Right cardiac atrium (tissue), 5 donors: Measurements from ENCODE around the gene CCDC174. TPM values are rescaled to one million over a fixed set of nuclear protein-coding genes. Genes with fewer than 3 reads are reported as not detected.

Experiments used
- ATAC-seq, 2 donors: fragments of 200-7000 bp; cut with Tn5 transposase; one replicate each; pipeline versions ENCODE4 v1.8.0 to v1.9.1; 2020; ENCODE audit warnings: moderate library complexity in 2 of 2, mild to moderate bottlenecking in 1 of 2
- DNase-seq, 3 donors: peaks; one replicate each; pipeline ENCODE4 v3.0.0-alpha.2; 2020
- H3K27ac ChIP-seq: one replicate; pipeline ENCODE4 v1.5.1; 2013; ENCODE audit warnings: mild to moderate bottlenecking, low read length, control low read depth, moderate library complexity
- H3K27me3 ChIP-seq: one replicate; pipeline ENCODE4 v1.6.1; 2013; ENCODE audit not compliant: control insufficient read depth, insufficient read depth
- H3K4me1 ChIP-seq: one replicate; pipeline ENCODE4 v1.6.1; 2013; ENCODE audit warnings: low read length; ENCODE audit not compliant: control insufficient read depth, insufficient read depth
- H3K4me3 ChIP-seq: one replicate; pipeline ENCODE4 v1.5.1; 2013; ENCODE audit warnings: low read length, control low read depth
- H3K9me3 ChIP-seq: one replicate; pipeline ENCODE4 v1.6.1; 2013; ENCODE audit warnings: low read length; ENCODE audit not compliant: control insufficient read depth
- WGBS: extraction: QIAGEN DNeasy Blood & Tissue Kit; methylation state at CpG from one replicate; pipeline ENCODE4 v1.1.7; 2013; 5-methylcytosine and 5-hydroxymethylcytosine counted together
- intact Hi-C, 4 donors: fragments of 100-400 bp; cut with DNase I; formaldehyde crosslinking; loops; one replicate each; pipeline versions ENCODE4 v1.11.0 to v1.14.0; 2022 to 2023
- polyA plus RNA-seq: library from polyadenylated mRNA; stranded (reverse); fragments of 200-250 nt; gene quantifications from one replicate; pipeline ENCODE4 v1.2.3, GENCODE V29; 2013
- total RNA-seq, 4 donors: library from RNA; stranded (reverse); fragmentation: NEBNext Ultra II Directional; extraction: Animal tissue kit (Norgen Biotek cat#: 25700); gene quantifications; one replicate each; pipeline ENCODE4 v1.2.1, GENCODE V29; 2021
- donor health status: healthy with polysubstance abuse.
- donor health status: DM: no; HTN: yes; CAD: no.
- donor health status: DM: no; HTN: no; CAD: no.
- donor health status: DM: no; HTN: yes; CAD: no; lungs with severe emphysema.
- donor health status: DM: yes; HTN: yes; CAD: no.

The CCDC174 gene
- total and polyA plus RNA-seq, 5 donors, result 9.3 to 18.3 (median 10.3) TPM

DNA sequence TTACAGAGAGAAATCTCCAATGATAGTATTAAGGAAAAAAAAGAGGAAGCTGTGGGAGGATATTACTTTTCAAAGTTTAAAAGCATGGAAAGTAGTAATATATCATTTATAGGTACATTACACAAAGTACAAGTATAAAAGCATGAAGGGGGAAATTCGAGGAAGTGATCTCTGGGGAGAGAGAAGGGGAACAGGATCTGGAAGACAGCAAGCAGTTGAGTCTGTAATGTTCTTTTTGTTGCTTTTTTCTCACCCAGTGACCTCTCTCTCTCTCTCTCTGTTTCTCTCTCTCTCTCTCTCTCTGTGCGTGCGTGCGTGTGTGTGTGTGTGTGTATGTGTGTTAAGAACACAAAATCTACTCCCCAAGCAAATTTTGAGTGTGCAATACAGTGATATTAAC, 33.6 kb downstream of the CCDC174 start:
- 46% methylated on average over 4 of the region's 4 CpGs for WGBS
- intact Hi-C loops, result loop anchor here in 2 of 4 donors (5.0 to 10.0 kb wide), 2 partner anchors 90 to 92 kb away; no protein-coding TSS in a partner anchor
- no peak overlapping the region for H3K4me3 ChIP-seq
- no peak for DNase-seq
- H3K27ac ChIP-seq, result no peak overlapping the region
- no peaks in the 10 kb centered on the region for H3K9me3 ChIP-seq
- no peaks in the 10 kb centered on the region for H3K4me1 ChIP-seq
- no peaks in the 10 kb centered on the region for H3K27me3 ChIP-seq
- ATAC-seq, result no peak

DNA sequence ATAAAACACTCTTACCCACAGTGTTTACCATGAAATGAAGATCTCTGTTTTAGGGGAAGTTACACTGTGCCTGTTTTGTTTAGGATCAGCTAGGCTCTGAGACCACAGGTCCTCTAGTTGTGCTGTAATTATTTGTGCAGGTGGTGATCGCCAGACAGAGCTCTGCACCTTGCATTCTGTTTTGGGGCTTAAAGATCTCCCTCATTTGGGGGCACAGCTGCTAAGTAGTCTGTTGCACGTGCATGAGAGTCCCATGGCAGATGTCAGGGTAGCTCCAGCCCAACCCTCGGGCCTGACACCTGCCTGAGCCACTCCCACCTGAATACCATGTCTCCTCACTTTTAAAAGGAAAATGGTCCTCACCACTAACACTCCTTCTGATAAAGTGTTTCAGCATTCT, 35.8 kb downstream of the CCDC174 start:
- H3K4me1 ChIP-seq, result no peaks in the 10 kb centered on the region
- ATAC-seq, result no peak
- no peak overlapping the region for H3K4me3 ChIP-seq
- intact Hi-C loops, result loop anchor here in 2 of 4 donors (5.0 to 10.0 kb wide), 2 partner anchors 87 to 90 kb away; no protein-coding TSS in a partner anchor
- H3K27me3 ChIP-seq, result no peaks in the 10 kb centered on the region
- 85% methylated on average over 3 of the region's 3 CpGs for WGBS
- DNase-seq, result no peak
- no peaks in the 10 kb centered on the region for H3K9me3 ChIP-seq
- no peak overlapping the region for H3K27ac ChIP-seq

DNA sequence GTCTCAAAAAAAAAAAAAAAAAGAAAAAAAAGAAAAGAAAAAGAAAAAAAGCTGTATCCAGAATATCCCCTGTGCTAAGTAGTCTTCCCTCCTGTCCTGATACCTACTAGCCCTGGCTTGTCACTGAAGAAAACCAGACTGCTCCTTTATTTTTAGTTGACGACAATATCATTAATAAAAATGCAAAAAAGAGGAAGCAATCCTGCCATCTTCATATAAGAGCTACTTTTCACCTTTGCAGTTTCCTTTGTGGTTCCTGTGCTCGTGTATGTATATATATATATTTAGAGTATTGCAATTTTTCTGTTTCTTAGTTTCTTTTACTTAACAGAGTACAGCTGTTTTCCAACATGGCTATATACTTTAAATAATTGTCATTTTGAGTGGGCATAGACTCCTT, 37.0 kb downstream of the CCDC174 start:
- DNase-seq, result no peak
- no peak for ATAC-seq
- intact Hi-C loops, result loop anchor here in 2 of 4 donors (5.0 to 10.0 kb wide), 2 partner anchors 86 to 89 kb away; no protein-coding TSS in a partner anchor
- Histone ChIP-seq H3K27ac (no peak overlapping the region), H3K9me3 (no peaks in the 10 kb centered on the region), H3K27me3 (no peaks in the 10 kb centered on the region), H3K4me3 (no peak overlapping the region), H3K4me1 (no peaks in the 10 kb centered on the region)
- 79% methylated on average over 2 of the region's 2 CpGs for WGBS

DNA sequence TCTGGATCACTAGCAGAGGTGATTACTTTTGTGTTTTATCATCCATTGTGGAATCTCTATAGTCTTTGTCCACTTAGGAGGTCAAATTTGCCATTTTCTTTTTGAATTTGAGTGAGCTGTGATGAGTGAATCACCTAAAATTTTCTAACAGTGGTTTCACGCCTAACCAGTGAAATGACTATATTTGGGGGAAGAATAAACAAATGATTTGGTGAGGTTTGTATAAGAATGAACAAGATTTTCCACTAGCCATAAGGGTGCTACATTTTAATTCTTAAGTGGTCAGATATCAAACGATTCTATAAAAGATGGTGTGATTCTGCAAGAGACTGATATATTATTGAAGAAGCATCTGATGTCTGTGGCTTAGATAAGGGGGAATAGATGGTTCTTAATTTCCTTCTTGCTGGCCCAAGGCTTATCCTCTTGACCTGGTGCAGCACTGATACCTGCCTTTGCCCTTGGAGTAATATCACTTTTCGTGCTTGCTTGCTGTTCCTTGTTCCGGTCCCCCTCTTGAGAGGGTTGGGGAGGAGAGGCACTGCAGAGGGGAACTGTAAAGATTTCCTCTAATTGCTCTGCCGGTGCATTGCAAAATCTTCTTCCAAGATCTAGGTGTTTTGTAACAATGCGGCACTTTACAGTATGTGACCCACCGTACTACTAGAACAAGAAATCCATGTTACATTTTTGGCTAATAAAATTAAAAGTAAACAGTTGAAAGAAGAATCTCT, 37.9 kb downstream of the CCDC174 start:
- no peak for ATAC-seq

DNA sequence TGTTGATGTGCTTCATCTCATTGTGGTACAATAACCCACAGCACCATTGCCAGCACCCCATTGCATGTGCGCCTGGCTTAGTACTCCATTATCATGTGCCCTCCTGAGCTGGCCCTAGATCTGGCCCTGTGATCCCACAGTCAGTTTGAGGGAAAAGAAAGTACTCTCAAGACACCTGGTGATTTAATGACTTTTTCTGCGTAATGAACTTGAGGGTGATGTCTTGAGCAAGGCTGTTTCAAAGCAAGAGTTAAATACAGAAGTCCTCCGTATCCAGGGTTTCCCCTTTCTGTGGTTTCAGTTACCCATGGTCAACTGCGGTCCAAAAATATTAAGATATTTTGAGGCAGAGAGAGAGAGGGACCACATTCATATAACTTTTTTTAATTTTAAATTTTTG, 39.7 kb downstream of the CCDC174 start:
- Histone ChIP-seq H3K9me3 (no peaks in the 10 kb centered on the region), H3K27me3 (no peaks in the 10 kb centered on the region), H3K4me1 (no peaks in the 10 kb centered on the region), H3K27ac (no peak overlapping the region), H3K4me3 (no peak overlapping the region)
- 86% methylated on average over 4 of the region's 4 CpGs for WGBS
- ATAC-seq (no peak), DNase-seq (no peak)
- intact Hi-C loops, result no loop called here

More for the DNA sequence above, 37.9 kb downstream of the CCDC174 start:
- no peaks in the 10 kb centered on the region for H3K27me3 ChIP-seq
- no peak overlapping the region for H3K4me3 ChIP-seq
- no peaks in the 10 kb centered on the region for H3K9me3 ChIP-seq
- intact Hi-C loops, result loop anchor here in 2 of 4 donors (5.0 to 10.0 kb wide), 2 partner anchors 85 to 88 kb away; no protein-coding TSS in a partner anchor
- no peak for DNase-seq
- WGBS, result 72% methylated on average over 7 of the region's 7 CpGs
- no peak overlapping the region for H3K27ac ChIP-seq
- no peaks in the 10 kb centered on the region for H3K4me1 ChIP-seq

DNA sequence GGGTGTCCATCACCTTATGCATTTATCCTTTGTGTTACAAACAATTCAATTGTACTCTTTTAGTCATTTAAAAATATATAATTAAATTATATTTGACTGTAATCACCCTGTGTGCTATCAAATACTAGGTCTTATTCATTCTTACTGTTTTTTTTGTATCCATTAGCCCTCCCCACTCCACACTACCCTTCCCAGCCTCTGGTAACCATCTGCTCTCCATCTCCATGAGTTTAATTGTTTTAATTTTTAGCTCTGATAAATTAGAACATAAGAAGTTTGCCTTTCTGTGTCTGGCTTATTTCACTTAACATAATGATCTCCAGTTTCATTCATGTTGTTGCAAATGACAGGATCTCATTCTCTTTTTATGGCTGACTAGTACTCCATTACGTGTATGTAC, 40.2 kb downstream of the CCDC174 start:
- H3K27me3 ChIP-seq, result no peaks in the 10 kb centered on the region
- intact Hi-C loops, result no loop called here
- ATAC-seq (no peak), DNase-seq (no peak)
- no peak overlapping the region for H3K27ac ChIP-seq
- H3K4me1 ChIP-seq, result no peaks in the 10 kb centered on the region
- no peak overlapping the region for H3K4me3 ChIP-seq
- WGBS, result 95% methylated on average over 1 of the region's 1 CpG
- no peaks in the 10 kb centered on the region for H3K9me3 ChIP-seq

DNA sequence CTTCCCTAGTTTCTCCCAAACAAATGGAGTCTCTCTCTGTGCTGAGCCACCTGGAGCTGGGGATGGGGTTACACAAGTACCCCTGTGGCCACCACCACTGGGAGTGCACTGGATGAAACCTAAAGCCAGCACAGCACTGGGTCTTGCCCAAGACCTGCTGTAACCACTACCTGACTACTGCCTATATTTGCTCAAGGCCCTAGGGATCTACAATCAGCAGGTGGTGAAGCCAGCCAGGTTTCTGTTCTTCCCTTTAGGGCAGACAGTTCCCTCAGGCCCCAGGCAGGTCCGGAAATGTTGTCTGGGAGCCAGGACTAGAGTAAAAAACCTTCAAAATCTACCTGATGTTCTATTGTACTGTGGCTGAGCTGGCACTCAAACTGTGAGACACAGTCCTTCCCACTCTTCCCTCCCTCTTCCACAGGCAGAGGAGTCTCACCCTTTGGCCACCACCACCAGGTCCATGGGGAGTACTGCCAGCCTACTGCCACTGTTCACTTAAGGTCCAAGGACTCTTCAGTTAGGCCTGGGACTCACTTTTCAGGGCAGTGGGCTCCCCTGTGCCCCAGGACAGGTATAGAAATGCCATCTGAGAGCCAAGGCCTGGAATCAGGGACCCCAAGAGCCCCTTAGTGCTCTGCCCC, 47.2 kb downstream of the CCDC174 start:
- H3K27ac ChIP-seq, result no peak overlapping the region
- no peak for ATAC-seq
- no peak overlapping the region for H3K4me3 ChIP-seq
- no peaks in the 10 kb centered on the region for H3K4me1 ChIP-seq
- intact Hi-C loops, result no loop called here
- no peaks in the 10 kb centered on the region for H3K9me3 ChIP-seq
- DNase-seq, result no peak
- 98% methylated on average over 1 of the region's 1 CpG for WGBS
- H3K27me3 ChIP-seq, result no peaks in the 10 kb centered on the region

DNA sequence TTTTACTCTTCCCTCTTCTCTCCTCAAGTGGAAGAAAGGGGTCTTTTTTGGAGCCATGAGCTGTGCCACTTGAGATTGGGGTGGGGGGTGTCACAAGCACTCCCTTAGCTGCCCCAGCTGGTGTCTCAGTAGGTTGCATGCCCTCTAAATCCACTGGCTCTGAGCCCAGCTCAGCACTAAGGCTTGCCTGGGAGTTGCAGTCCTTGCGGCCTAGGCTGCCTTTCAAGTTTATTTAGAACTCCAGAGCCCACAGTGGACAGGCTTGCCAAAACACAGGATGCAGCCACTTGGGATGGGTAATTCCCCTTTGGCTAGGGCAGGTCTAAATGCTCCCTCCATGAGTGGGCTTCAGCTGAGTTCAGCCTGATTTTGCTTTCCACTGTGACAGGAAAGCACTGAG, 48.1 kb downstream of the CCDC174 start:
- Histone ChIP-seq H3K9me3 (no peaks in the 10 kb centered on the region), H3K4me1 (no peaks in the 10 kb centered on the region), H3K27ac (no peak overlapping the region), H3K27me3 (no peaks in the 10 kb centered on the region), H3K4me3 (no peak overlapping the region)
- DNase-seq (no peak), ATAC-seq (peak; percentile 51)
- intact Hi-C loops, result no loop called here
- WGBS, result 52% methylated on average over 1 of the region's 1 CpG

DNA sequence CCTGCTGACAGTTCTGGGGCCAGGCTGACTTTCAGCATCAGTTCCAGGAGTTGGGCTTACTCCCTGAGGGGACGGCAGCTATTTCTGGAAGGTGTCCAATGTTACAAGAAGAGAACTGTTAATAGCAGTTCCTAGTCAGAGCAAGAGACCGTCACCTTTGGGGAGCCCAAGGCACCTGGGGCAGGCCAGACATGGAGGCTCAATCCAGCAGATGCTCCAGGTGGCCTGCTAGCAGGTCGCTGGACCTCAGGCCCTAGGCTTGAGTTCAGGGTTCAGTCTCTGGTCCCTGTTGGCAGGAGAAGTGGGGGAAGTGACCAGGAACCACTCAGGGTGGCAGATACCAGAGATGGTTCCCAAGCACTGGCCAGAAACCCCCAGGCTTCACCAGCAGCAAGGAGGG, 49.3 kb downstream of the CCDC174 start:
- H3K4me3 ChIP-seq, result no peak overlapping the region
- H3K27me3 ChIP-seq, result no peaks in the 10 kb centered on the region
- ATAC-seq (no peak), DNase-seq (no peak)
- H3K27ac ChIP-seq, result no peak overlapping the region
- H3K9me3 ChIP-seq, result no peaks in the 10 kb centered on the region
- H3K4me1 ChIP-seq, result no peaks in the 10 kb centered on the region
- intact Hi-C loops, result no loop called here
- WGBS, result 69% methylated on average over 3 of the region's 3 CpGs

DNA sequence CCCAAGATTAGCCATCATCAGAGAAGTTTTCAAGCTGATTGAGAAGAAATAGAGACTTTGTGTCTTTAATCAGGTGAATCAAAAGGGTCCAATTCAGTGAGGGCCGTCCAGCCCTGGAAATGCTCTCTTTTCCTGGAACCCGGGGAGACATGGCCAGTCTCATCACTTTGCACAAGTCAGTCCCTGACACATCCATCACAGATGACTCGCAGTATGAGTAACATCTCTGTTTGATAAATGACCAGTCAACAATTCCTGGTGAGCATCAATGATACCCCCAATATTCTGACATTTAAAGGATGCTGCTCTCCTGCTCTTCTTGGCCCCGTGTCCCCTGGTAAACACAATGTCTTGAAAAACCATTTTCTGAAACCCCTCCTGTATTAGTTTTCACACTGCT, 50.1 kb downstream of the CCDC174 start:
- intact Hi-C loops, result no loop called here
- DNase-seq, result no peak
- no peak for ATAC-seq
- H3K4me3 ChIP-seq, result no peak overlapping the region
- H3K4me1 ChIP-seq, result no peaks in the 10 kb centered on the region
- no peak overlapping the region for H3K27ac ChIP-seq
- 91% methylated on average over 4 of the region's 4 CpGs for WGBS
- no peaks in the 10 kb centered on the region for H3K27me3 ChIP-seq
- H3K9me3 ChIP-seq, result no peaks in the 10 kb centered on the region

DNA sequence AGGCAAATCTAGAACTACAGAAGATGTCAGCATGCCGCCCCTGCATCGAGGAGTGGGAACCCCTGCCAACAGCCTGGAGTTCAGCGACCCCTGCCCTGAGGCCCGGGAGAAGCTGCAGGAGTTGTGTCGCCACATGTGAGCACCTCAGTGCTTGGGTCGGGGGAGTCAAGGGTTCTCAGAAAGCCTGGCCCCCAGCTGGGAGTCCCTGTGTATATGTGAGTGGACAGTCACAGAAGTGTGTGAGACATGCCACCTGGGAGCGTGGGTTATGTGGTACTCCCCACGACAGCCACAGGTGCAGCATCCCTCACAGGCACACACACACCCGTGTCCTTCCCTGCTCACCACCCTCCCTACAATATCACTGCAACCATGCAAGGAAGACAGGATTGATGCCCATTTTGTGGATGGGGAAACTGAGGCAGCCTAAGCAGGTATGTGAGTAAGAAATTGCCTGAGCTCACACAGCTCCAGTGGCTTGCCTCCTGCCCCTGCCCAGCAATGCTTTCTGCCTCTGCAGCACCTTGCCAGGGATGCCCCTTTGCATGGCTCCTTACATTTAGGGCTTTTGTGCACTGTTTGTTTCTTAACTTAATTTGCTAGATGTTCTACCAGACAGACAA, 51.7 kb downstream of the CCDC174 start:
- no peaks in the 10 kb centered on the region for H3K9me3 ChIP-seq
- no peaks in the 10 kb centered on the region for H3K4me1 ChIP-seq
- 89% methylated on average over 9 of the region's 9 CpGs for WGBS
- DNase-seq (no peak), ATAC-seq (no peak)
- no peak overlapping the region for H3K4me3 ChIP-seq
- H3K27ac ChIP-seq, result no peak overlapping the region
- intact Hi-C loops, result no loop called here
- no peaks in the 10 kb centered on the region for H3K27me3 ChIP-seq
